Keratinocyte (primary cell): Measurements from ENCODE around the gene GOLGA6L2.

Experiments
- EZH2 ChIP-seq: IDR thresholded peaks from one replicate; pipeline ENCODE4 v1.6.1; 2012; ENCODE audit warnings: inconsistent platforms, mild to moderate bottlenecking, low read length, moderate library complexity
- TF ChIP-seq, protein P1 (sequence below), 3 experiments: IDR thresholded peaks in 1 of 3; conservative IDR thresholded peaks in 1 of 3; optimal IDR thresholded peaks in 1 of 3; 2 replicates in 2 of 3; 3 replicates in 1 of 3; pipeline versions ENCODE3 to v1.5.1; 2011; ENCODE audit warnings: low read length in 3 of 3, mild to moderate bottlenecking in 3 of 3, moderate library complexity in 2 of 3, control low read depth in 1 of 3, inconsistent platforms in 1 of 3; ENCODE audit not compliant: insufficient read depth in 2 of 3; ENCODE audit errors: extremely low read depth in 1 of 3

DNA sequence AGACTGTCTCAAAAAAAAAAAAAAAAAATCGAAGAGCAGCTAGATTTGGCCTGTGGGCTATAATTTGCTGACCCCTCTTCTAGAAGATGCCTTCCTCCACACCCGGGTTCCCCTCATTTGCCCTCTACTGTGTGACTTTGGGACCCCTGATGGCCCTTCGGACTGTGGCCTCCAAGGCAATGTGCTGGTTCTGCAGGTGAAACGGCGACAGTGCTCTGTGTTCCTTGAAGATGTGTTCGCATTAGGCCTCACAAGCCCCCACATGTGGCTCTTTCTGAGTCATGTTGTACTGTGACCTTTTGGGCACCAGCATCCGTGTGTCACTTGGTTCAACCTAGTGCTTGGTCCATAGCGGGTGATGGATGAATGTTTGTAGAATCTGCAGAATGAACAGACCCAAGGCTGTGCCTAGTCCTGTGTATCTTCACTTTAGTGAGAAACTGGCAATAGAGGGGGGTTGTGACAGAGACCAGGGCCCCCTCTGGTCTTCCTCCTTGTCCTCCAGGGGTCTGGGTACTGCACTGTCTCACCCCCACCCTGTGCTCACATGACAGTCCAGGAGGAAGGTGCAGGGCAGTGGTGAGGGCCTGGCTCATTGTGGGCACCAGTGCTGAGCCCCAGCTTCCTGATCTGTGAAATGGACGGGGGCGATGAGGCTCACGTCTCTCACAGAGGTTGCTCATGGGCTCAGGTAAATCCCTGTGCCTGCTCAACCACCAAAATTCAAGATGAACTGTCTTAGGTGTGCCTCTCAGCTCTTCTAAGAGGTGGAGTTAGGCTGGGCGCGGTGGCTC is 22.7 kb downstream of the GOLGA6L2 start:
- TF ChIP-seq, protein P1, sequence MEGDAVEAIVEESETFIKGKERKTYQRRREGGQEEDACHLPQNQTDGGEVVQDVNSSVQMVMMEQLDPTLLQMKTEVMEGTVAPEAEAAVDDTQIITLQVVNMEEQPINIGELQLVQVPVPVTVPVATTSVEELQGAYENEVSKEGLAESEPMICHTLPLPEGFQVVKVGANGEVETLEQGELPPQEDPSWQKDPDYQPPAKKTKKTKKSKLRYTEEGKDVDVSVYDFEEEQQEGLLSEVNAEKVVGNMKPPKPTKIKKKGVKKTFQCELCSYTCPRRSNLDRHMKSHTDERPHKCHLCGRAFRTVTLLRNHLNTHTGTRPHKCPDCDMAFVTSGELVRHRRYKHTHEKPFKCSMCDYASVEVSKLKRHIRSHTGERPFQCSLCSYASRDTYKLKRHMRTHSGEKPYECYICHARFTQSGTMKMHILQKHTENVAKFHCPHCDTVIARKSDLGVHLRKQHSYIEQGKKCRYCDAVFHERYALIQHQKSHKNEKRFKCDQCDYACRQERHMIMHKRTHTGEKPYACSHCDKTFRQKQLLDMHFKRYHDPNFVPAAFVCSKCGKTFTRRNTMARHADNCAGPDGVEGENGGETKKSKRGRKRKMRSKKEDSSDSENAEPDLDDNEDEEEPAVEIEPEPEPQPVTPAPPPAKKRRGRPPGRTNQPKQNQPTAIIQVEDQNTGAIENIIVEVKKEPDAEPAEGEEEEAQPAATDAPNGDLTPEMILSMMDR (optimal IDR thresholded peaks at IDR 0.05 in 1 of 3, IDR thresholded peaks at IDR 0.05 in 1 of 3, conservative IDR thresholded peaks at IDR 0.05 in 1 of 3; ENCODE audit: extremely low read depth in 1 of 3, insufficient read depth in 2 of 3, low read length in 3 of 3), result no peak
- TF ChIP-seq EZH2, result no peak
